HG02642 (cell line): ENCODE measurements around the gene ZNF91.
"Not testable (repeated sequence)": the region's sequence is repeated elsewhere in the genome, so short reads cannot be mapped to it uniquely, and the experiment has no call there.

Experiments
- ATAC-seq: cut with Tn5 transposase; IDR thresholded peaks from one replicate; pipeline ENCODE4 v1.9.1; 2021; ENCODE audit warnings: mild to moderate bottlenecking; ENCODE audit not compliant: unreplicated experiment, poor library complexity

The ZNF91 gene

DNA sequence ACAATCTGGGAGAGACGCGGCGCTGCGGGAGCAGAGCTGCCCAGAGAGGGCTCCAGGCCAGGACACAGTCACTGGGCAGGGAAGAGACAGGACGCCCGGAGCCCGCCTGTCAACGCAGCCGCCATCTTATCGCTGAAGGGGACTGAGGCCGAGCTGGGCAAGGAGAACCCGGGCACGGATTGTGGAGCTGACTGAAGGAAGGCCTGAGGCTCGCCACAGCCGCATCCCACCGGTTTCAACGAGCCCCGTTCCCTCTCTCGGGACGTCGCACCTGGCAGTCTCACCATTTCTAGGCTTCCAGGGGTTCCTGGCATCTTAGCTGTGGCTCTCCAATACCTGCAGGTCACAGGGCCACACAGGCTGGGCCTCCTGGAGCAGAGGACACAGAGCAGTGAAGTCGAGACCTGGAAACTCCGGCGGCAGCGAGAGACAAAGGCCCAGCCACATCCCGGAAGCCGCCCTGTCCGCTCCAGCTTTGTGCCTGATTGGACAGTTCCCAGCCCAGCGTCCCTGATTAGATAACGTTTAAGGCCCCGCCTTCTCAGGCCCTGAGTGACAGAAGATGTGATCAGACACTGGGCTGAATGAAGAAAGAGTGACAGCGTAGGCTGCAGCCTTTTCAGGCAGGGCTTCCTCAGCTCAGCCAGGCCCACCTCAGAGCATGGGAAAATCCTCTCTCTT, at the start of gene ZNF91:
Gene ZNF91, minus strand, starts transcription at position 431 of the 681 bp plus-strand sequence. Its CDS starts 117 bp downstream, at position 314.
- ATAC-seq = peak; percentile 98

DNA sequence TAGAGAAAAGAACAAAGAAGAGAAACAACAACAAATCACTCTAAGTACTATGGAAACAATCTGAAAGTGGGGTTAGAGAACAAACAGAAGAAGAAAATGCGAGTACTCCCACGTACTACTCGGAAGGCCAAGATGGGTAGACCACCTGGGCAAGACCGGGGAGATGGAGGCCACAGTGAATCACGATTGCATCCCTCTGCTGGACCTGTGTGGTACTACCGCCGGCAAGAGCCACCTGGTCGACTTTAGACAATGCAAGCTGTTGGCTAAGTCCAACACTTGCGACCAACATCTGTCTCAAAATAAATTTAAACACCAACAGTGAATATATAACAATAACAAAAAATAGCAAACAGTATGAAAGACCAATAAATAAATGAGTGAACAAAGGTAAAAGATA, 45.5 kb upstream of the ZNF91 start:
- no peak for ATAC-seq

GRCh38 chr19:23440207-23440606, 44.9 kb upstream of the ZNF91 start:
- no peak for ATAC-seq

- no peak for ATAC-seq
These were observed 44.4 kb upstream of the ZNF91 start for GRCh38 chr19:23439623-23440022.

- no peak for ATAC-seq
These were observed 42.6 kb upstream of the ZNF91 start for GRCh38 chr19:23437901-23438300.

- ATAC-seq = no peak
These were observed 41.7 kb upstream of the ZNF91 start for GRCh38 chr19:23436944-23437343.

- no peak for ATAC-seq
These were observed 41.0 kb upstream of the ZNF91 start for GRCh38 chr19:23436318-23436717.

DNA sequence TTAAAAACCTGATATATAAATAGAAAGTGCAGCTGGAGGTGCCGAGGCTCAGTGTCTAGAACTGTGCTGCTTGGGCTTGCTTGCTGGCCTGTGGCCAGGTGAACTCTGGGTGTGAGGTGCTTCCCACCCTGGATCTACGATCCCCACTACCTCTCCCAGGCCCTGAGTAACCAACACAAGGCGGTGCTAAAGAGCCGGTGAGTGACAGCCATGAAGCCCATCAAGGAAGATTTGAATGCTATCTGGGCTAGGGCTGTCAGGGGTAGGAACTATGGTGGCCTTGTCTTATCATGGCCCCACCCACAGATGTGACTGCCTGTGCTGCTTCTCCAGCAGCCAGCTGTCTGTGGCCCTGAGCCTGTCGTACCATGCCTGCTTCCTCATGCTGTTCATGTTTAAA, 25.6 kb upstream of the ZNF91 start:
- no peak for ATAC-seq

DNA sequence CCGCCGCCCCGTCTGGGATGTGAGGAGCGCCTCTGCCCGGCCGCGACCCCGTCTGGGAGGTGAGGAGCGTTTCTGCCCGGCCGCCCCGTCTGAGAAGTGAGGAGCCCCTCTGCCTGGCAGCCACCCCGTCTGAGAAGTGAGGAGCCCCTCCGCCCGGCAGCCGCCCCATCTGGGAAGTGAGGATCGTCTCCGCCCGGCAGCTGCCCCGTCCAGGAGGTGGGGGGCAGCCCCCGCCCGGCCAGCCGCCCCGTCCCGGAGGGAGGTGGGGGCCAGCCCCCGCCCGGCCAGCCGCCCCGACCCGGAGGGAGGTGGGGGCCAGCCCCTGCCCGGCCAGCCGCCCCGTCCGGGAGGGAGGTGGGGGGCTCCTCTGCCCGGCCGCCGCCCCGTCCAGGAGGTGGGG, 24.0 kb upstream of the ZNF91 start:
- ATAC-seq = not testable (repeated sequence)

DNA sequence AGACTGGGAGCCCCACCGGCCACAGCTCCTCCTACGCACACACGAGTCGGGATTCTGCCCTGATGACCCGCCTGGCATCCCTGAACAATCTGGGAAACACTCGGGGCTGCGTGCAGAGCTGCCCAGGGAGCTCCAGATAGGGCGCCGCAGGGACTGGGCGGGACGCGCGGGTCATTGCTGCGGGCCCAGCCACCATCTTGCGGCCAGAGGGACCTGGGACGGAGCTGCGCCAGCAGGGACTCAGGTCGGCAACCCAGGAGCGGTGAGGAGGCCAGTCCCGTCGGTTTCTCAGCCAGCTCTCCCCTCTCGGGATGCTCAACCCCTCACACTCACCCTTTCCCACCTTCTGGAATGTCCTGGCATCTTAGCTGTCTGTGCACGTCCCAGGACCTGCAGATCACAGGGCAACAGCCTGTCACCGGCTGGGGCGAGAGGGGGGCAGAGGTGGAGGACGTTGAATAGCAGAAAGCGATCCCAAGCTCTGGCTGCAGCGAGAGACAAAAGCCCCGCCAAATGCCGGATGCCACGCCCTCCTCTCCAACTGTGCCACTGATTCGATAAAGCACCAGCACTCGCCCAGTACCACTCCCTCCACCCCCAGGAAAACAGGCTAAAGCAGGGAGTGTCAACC, 20.4 kb upstream of the ZNF91 start:
- no peak for ATAC-seq

DNA sequence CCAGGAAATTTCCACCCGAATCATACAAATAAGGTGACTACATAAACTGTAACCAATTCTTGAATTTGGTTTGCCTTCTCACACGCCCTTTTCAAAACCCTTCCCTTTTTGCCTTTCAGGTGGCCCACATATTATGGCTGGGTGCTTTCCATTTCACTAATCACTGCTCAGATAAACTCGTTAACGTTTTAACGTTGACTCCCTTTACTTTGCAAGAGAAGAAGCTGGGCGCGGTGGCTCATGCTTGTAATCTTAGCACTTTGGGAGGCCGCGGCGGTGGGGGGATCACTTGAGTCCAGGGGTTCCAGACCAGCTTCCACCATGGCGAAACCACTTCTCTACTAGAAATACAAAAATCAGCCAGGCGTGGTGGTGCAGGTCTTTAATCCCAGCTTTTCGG, 19.8 kb upstream of the ZNF91 start:
- no peak for ATAC-seq

DNA sequence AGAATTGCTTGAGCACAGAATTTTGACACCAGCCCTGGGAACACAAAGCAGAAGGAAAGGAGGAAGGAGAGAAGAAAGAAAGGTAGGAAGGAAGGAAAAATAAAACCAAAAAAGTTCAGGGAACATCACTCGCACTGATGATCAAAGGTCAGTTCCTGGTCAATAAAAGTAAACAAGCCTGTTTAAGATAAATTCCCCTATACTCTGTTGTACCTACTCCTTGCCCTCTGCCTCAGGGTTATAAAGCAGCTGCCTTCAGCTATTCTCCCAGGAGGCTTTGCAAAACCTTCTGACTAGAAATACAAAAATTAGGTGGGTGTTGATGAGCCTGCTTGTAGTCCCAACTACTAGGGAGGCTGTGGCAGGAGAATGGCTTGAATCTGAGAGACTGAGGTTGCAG, 14.9 kb upstream of the ZNF91 start:
- ATAC-seq = no peak

DNA sequence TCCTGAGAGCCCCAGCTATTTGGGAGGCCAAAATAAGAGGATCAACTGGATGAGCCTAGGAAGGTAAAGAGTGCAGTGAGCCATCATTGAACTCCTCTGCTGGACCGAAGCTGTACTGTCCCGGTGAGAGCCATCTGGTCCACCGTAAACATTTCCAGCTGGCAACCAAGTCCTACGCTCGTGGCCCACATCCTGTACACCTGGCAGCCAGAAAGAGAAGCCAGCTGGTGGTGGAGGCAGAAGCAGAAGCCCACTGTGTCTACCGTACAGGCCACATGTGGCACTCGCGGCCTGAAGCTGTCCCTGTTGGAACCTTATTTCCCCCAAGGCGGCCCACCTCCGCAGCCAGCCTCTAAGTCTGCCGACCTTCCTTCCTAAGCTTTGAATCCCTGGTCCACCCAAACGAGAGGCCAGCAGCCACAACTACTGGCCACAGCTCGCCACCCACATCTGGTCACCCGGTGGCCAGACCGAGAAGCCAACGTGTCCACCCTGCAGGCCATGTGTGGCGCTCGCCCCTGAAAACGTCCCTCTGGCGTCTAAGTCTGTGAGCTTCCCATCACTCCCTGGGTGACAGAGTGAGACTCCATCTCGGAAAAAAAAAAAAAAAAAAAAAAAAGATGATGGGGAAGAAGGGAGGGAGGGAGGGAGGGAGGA, 14.2 kb upstream of the ZNF91 start:
- ATAC-seq = no peak

- ATAC-seq = no peak
These were observed 12.4 kb upstream of the ZNF91 start for GRCh38 chr19:23407616-23408133.

DNA sequence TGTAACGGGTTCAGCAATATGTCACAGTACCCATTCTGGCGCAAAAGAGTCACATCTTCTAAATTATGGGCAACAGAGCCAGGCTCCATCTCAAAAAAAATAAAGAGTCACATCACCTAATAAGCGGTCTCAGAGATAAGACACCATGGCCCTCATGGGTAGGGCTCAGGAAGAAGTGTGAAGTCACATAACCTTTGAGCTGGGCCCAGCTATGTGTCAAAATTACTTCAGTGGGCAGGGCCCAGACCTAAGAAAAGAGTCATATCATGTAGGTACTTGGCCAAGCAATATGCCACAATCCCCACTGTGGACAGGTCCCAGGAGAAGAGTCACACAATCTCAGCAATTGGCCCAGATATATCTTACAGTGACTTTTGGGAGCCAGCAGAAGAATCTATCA, 11.4 kb upstream of the ZNF91 start:
- ATAC-seq = no peak

- ATAC-seq = no peak
These were observed 10.8 kb upstream of the ZNF91 start for GRCh38 chr19:23406091-23406490.

- no peak for ATAC-seq
These were observed 9.4 kb upstream of the ZNF91 start for GRCh38 chr19:23404676-23405075.

DNA sequence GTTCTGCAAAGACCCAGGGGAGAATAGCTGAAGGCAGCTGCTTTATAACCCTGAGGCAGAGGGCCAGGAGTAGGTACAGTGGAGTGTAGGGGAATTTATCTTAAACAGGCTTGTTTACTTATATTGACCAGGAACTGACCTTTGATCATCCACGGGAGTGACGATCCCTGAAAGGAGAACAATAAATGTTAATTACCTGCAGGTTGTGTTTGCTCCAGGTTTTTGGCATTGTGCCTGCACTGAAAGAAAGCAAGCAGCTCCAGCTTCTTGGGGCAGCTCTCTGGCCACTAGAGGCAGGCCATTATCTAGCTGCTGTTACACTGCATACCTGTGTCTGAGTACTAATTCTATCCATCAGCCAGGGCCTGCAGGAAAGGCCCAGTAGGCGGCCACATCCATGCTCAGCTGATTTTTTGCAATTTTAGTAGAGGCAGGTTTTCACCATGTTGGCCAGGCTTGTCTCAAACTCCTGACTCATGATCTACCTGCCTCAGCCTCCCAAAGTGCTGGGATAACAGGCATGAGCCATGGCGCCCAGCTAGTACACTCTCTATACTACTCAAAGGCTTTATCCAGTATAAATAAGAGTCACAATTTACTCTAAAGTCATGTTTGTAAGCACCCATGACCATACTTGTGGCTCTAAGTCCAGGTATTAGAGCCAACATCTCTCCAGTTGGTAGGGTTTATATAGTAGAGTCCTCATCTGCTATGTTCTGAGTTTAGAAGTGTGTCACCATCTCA, 8.5 kb upstream of the ZNF91 start:
- no peak for ATAC-seq

- no peak for ATAC-seq
These were observed 7.8 kb upstream of the ZNF91 start for GRCh38 chr19:23403052-23403451.

GRCh38 chr19:23402388-23402787, 7.1 kb upstream of the ZNF91 start:
- no peak for ATAC-seq

DNA sequence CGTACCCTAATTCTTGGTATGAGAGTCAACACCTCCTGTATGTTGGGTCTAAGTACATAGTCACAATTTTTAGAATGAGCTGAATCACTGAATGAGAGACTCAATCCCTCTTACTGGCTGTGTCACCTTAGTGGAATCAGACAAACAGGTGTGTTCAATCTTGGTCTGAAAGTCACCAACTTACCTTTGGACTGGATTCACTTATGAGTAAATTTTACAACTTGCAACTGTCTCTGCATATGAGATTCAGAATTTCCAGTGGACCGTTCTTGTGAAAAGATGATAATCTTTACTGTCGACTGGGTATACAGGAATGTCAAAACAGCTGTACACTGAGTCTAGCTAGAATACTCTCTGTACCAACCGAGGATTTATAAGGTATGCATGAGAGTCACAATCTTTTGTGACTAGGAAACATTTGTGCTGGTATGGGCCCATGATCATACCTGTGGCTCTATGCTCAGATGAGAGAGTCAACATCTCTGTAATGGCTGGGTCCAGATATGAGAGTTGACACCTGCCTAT, 5.9 kb upstream of the ZNF91 start:
- ATAC-seq = no peak
